Stomach (tissue), 9 donors: ENCODE measurements around the gene ADAM22. TPM values are rescaled to one million over a fixed set of nuclear protein-coding genes. Genes with fewer than 3 reads are reported as not detected.
"Not testable (repeated sequence)": the region's sequence is repeated elsewhere in the genome, so short reads cannot be mapped to it uniquely, and the experiment has no call there.

Experiments used
- DNase-seq, 2 donors: peaks; one replicate each; pipeline versions ENCODE4 v3.0.0 to v3.0.0-alpha.2; 2013 to 2019
- H3K27ac ChIP-seq, 5 donors: fragments of 200-600 bp in 4 of 5; sonication (generic) in 4 of 5; one replicate each; pipeline ENCODE4 v1.5.1; 2013 to 2019; ENCODE audit warnings: mild to moderate bottlenecking in 1 of 5, moderate library complexity in 1 of 5
- H3K27me3 ChIP-seq, 3 donors: fragments of 200-600 bp; sonication (generic); one replicate each; pipeline ENCODE4 v1.5.1; 2017 to 2019; ENCODE audit warnings: mixed run types in 1 of 3
- H3K36me3 ChIP-seq, 4 donors: fragments of 200-600 bp; sonication (generic); 1 replicate in 3 of 4; 2 replicates in 1 of 4; pipeline ENCODE4 v1.5.1; 2016 to 2019
- H3K4me1 ChIP-seq, 4 donors: fragments of 200-600 bp; sonication (generic); one replicate each; pipeline ENCODE4 v1.5.1; 2016 to 2019
- H3K4me3 ChIP-seq, 4 donors: fragments of 200-600 bp; sonication (generic) in 3 of 4; one replicate each; pipeline ENCODE4 v1.5.1; 2016 to 2019; ENCODE audit warnings: mild to moderate bottlenecking in 1 of 4
- H3K9me3 ChIP-seq, 4 donors: fragments of 200-600 bp; sonication (generic); one replicate each; pipeline ENCODE4 v1.5.1; 2016 to 2019
- CTCF ChIP-seq, 7 experiments: fragments of 450-650 bp in 4 of 7; fragments of 200-600 bp in 3 of 7; sonication (generic) in 3 of 7; IDR thresholded peaks; one replicate each; pipeline ENCODE4 v1.5.1; 2016 to 2019; ENCODE audit warnings: antibody characterized with exemption in 7 of 7, control low read depth in 2 of 7, mild to moderate bottlenecking in 1 of 7
- EP300 ChIP-seq: sonication (generic); formaldehyde crosslinking; IDR thresholded peaks from one replicate; pipeline ENCODE4 v1.6.1; 2017; ENCODE audit warnings: antibody characterized with exemption
- POLR2A ChIP-seq, 4 donors: fragments of 450-650 bp; IDR thresholded peaks; one replicate each; pipeline ENCODE4 v1.6.1; 2016; ENCODE audit warnings: antibody characterized with exemption in 4 of 4, control low read depth in 2 of 4, mild to moderate bottlenecking in 1 of 4, moderate library complexity in 1 of 4
- POLR2AphosphoS5 ChIP-seq, 3 donors: sonication (generic); formaldehyde crosslinking; IDR thresholded peaks; one replicate each; pipeline ENCODE4 v1.6.1; 2016; ENCODE audit warnings: antibody characterized with exemption in 3 of 3
- WGBS, 5 donors: extraction: QIAGEN DNeasy Blood & Tissue Kit in 3 of 5; methylation state at CpG; one replicate each; pipeline versions ENCODE4 v1.1.5 to v1.1.7; 2013 to 2018; 5-methylcytosine and 5-hydroxymethylcytosine counted together
- intact Hi-C: fragments of 100-400 bp; cut with DNase I; formaldehyde crosslinking; loops from one replicate; pipeline ENCODE4 v1.15.1; 2023; ENCODE audit warnings: low total_unique reads
- polyA plus RNA-seq, 3 donors: library from polyadenylated mRNA; stranded (reverse); fragments of 200-250 nt; gene quantifications; one replicate each; pipeline ENCODE4 v1.2.3, GENCODE V29; 2013
- total RNA-seq, 5 donors: library from RNA; depleted of rRNA; stranded (reverse); fragments of >200 nt; gene quantifications; one replicate each; pipeline versions ENCODE4 v1.1.0 to v1.2.3, GENCODE V29; 2014 to 2016
- donor health status: healthy with polysubstance abuse.
- donor health status: Bipolar disorder and iron deficiency.
- donor health status: healthy.

The ADAM22 gene
- total and polyA plus RNA-seq, 8 donors = 0.06 to 16.8 (median 0.29) TPM; not detected in 1

- TF ChIP-seq CTCF (IDR thresholded peaks at IDR 0.05) (no peak), EP300 (no peak), POLR2A (IDR thresholded peaks at IDR 0.05) (no peak), POLR2AphosphoS5 (IDR thresholded peaks at IDR 0.05) (no peak)
- no peak overlapping the region for H3K4me3 ChIP-seq
- 38 to 72% (median 42%) methylated on average over 1 of the region's 1 CpG for WGBS, 5 donors
- no peaks in the 10 kb centered on the region for H3K36me3 ChIP-seq
- no peak for DNase-seq
- intact Hi-C loops = no loop called here
- H3K27ac ChIP-seq = no peak overlapping the region
- peaks cover 0 to 2% (median 0%) of the 10 kb centered on the region in 4 donors for H3K4me1 ChIP-seq
- no peaks in the 10 kb centered on the region for H3K27me3 ChIP-seq
- peaks cover 0 to 4% (median 0%) of the 10 kb centered on the region in 4 donors for H3K9me3 ChIP-seq
Observed at GRCh38 chr7:88156356-88156755, 222.3 kb downstream of the ADAM22 start.

- H3K4me1 ChIP-seq, H3K4me3 ChIP-seq, H3K9me3 ChIP-seq, H3K36me3 ChIP-seq, H3K27me3 ChIP-seq, H3K27ac ChIP-seq, intact Hi-C loops, DNase-seq: not testable (repeated sequence)
- 69 to 87% (median 84%) methylated on average over 2 of the region's 2 CpGs for WGBS, 5 donors
Observed at GRCh38 chr7:88159741-88160140, 225.7 kb downstream of the ADAM22 start.

DNA sequence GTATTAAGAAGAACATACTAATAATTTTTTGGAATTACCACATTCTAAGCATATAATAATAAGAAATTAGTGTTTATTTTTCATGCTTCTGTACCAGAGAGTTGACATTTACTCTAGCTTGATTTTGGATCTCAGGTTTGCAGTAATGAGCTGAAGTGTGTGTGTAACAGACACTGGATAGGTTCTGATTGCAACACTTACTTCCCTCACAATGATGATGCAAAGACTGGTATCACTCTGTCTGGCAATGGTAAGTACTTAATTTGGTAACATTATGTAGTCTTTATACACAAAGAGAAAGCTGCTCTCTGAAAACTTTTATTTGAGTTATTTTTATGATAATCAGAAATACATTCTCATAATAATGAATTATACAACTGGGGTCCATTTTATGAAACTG is 231.6 kb downstream of the ADAM22 start:
- Histone ChIP-seq H3K27ac (no peak overlapping the region), H3K9me3 (no peaks in the 10 kb centered on the region), H3K4me3 (no peak overlapping the region), H3K36me3 (no peaks in the 10 kb centered on the region), H3K4me1 (no peaks in the 10 kb centered on the region), H3K27me3 (no peaks in the 10 kb centered on the region)
- TF ChIP-seq POLR2A (IDR thresholded peaks at IDR 0.05) (no peak), POLR2AphosphoS5 (IDR thresholded peaks at IDR 0.05) (no peak), CTCF (IDR thresholded peaks at IDR 0.05) (no peak)
- intact Hi-C loops = no loop called here
- no peak for DNase-seq

GRCh38 chr7:88167223-88167622 is 233.2 kb downstream of the ADAM22 start:
- DNase-seq = no peak
- Histone ChIP-seq H3K27ac (no peak overlapping the region), H3K4me3 (no peak overlapping the region), H3K4me1 (no peaks in the 10 kb centered on the region), H3K36me3 (no peaks in the 10 kb centered on the region), H3K9me3 (no peaks in the 10 kb centered on the region), H3K27me3 (no peaks in the 10 kb centered on the region)
- 88 to 95% (median 92%) methylated on average over 2 of the region's 2 CpGs for WGBS, 5 donors
- intact Hi-C loops = no loop called here
- TF ChIP-seq POLR2A (IDR thresholded peaks at IDR 0.05) (no peak), CTCF (IDR thresholded peaks at IDR 0.05) (no peak), EP300 (no peak), POLR2AphosphoS5 (IDR thresholded peaks at IDR 0.05) (no peak)

GRCh38 chr7:88167721-88168120 is 233.7 kb downstream of the ADAM22 start:
- H3K36me3 ChIP-seq = no peaks in the 10 kb centered on the region
- H3K4me1 ChIP-seq = no peaks in the 10 kb centered on the region
- intact Hi-C loops = no loop called here
- H3K27me3 ChIP-seq = no peaks in the 10 kb centered on the region
- no peak for DNase-seq
- TF ChIP-seq EP300 (no peak), POLR2A (IDR thresholded peaks at IDR 0.05) (no peak), POLR2AphosphoS5 (IDR thresholded peaks at IDR 0.05) (no peak)
- H3K4me3 ChIP-seq = no peak overlapping the region
- H3K27ac ChIP-seq = no peak overlapping the region
- WGBS, 5 donors = 88 to 96% (median 93%) methylated on average over 2 of the region's 2 CpGs
- no peaks in the 10 kb centered on the region for H3K9me3 ChIP-seq
